H1 (cell line): ENCODE data around the gene RCC1. TPM values are rescaled to one million over a fixed set of nuclear protein-coding genes. Genes with fewer than 3 reads are reported as not detected.

Source experiments
- CTCF ChIA-PET: fragments of 300-600 bp; sonication (Branson Sonifier 250); formaldehyde crosslinking; loops from one replicate; lab custom pipeline; 2021; ENCODE audit not compliant: partially characterized antibody; lab: Charles Lee
- POLR2A ChIA-PET: fragments of 300-600 bp; sonication (Branson Sonifier 250); formaldehyde crosslinking; loops from one replicate; lab custom pipeline; 2021; ENCODE audit warnings: inconsistent platforms; ENCODE audit not compliant: partially characterized antibody; lab: Charles Lee
- DNase-seq, 2 experiments: peaks; one replicate each; pipeline versions ENCODE4 v3.0.0 to v3.0.0-alpha.2; 2010 to 2022; ENCODE audit warnings: low spot score in 2 of 2, low read depth in 1 of 2, mixed read lengths in 1 of 2
- FAIRE-seq: peaks from 2 replicates; lab custom pipeline; 2011; peaks lifted over from hg19 to GRCh38; lab: Jason Lieb, UNC
- H2AFZ ChIP-seq: 2 replicates; pipeline ENCODE4 v1.8.1; 2012; ENCODE audit warnings: low read length, inconsistent platforms
- H2AK5ac ChIP-seq: 2 replicates; pipeline ENCODE4 v1.6.1; 2013; ENCODE audit warnings: low read depth, low read length
- H2BK120ac ChIP-seq: replicated peaks from 2 replicates; pipeline ENCODE3; 2013; ENCODE audit warnings: low read depth, low read length, inconsistent platforms
- H2BK12ac ChIP-seq: 2 replicates; pipeline ENCODE4 v1.6.1; 2013; ENCODE audit warnings: low read depth, low read length
- H2BK15ac ChIP-seq: 2 replicates; pipeline ENCODE4 v1.6.1; 2013; ENCODE audit warnings: low read length
- H2BK20ac ChIP-seq: 2 replicates; pipeline ENCODE4 v1.6.1; 2013; ENCODE audit warnings: low read length
- H2BK5ac ChIP-seq: 2 replicates; pipeline ENCODE4 v1.6.1; 2013; ENCODE audit warnings: low read depth, low read length
- H3K14ac ChIP-seq: 2 replicates; pipeline ENCODE4 v1.6.1; 2013; ENCODE audit warnings: inconsistent platforms; ENCODE audit not compliant: insufficient read length
- H3K18ac ChIP-seq: 2 replicates; pipeline ENCODE4 v1.6.1; 2013; ENCODE audit warnings: low read length; ENCODE audit errors: extremely low read depth
- H3K23ac ChIP-seq: 2 replicates; pipeline ENCODE4 v1.6.1; 2013; ENCODE audit warnings: inconsistent platforms; ENCODE audit not compliant: insufficient read length
- H3K23me2 ChIP-seq: 2 replicates; pipeline ENCODE4 v1.6.1; 2013; ENCODE audit warnings: low read depth, low read length
- H3K27ac ChIP-seq: 2 replicates; pipeline ENCODE4 v1.6.1; 2011; ENCODE audit warnings: low read depth, low read length, inconsistent platforms
- H3K27me3 ChIP-seq, 4 experiments: replicated peaks in 1 of 4; 1 replicate in 1 of 4; 2 replicates in 3 of 4; pipeline versions ENCODE4 v1.6.1 to v1.8.1; 2011 to 2013; ENCODE audit warnings: low read length in 3 of 4, mild to moderate bottlenecking in 3 of 4, inconsistent platforms in 2 of 4, mixed read lengths in 2 of 4, moderate library complexity in 1 of 4; ENCODE audit not compliant: control insufficient read depth in 3 of 4, insufficient read depth in 3 of 4; ENCODE audit errors: extremely low read depth in 1 of 4
- H3K36me3 ChIP-seq, 4 experiments: 2 replicates each; pipeline versions ENCODE4 v1.6.1 to v1.8.1; 2011 to 2013; ENCODE audit warnings: mild to moderate bottlenecking in 4 of 4, low read length in 3 of 4, moderate library complexity in 2 of 4, control low read depth in 1 of 4, inconsistent platforms in 1 of 4; ENCODE audit not compliant: insufficient read depth in 4 of 4, control insufficient read depth in 2 of 4
- H3K4ac ChIP-seq: replicated peaks from 2 replicates; pipeline ENCODE3; 2013; ENCODE audit warnings: low read length, low read depth, mixed read lengths, inconsistent platforms; ENCODE audit not compliant: insufficient read length
- H3K4me1 ChIP-seq, 4 experiments: replicated peaks in 1 of 4; 1 replicate in 1 of 4; 2 replicates in 3 of 4; pipeline versions ENCODE4 v1.6.1 to v1.8.1; 2011 to 2013; ENCODE audit warnings: low read length in 3 of 4, inconsistent platforms in 2 of 4, mixed read lengths in 1 of 4; ENCODE audit not compliant: insufficient read depth in 4 of 4, control insufficient read depth in 3 of 4
- H3K4me2 ChIP-seq, 2 experiments: 2 replicates each; pipeline versions ENCODE4 v1.6.1 to v1.8.1; 2011 to 2013; ENCODE audit warnings: low read depth in 2 of 2, low read length in 2 of 2, control low read depth in 1 of 2, inconsistent platforms in 1 of 2, mild to moderate bottlenecking in 1 of 2; ENCODE audit not compliant: insufficient read depth in 1 of 2
- H3K4me3 ChIP-seq, 4 experiments: fragments of 200-600, 300-600 bp in 1 of 4; sonication (generic), shearing (Covaris generic), sonication (Bioruptor Twin) in 1 of 4; 2 replicates each; pipeline versions ENCODE4 v1.5.1 to v1.8.1; 2011 to 2016; ENCODE audit warnings: low read length in 4 of 4, low read depth in 3 of 4, control low read depth in 2 of 4, inconsistent platforms in 2 of 4, mild to moderate bottlenecking in 2 of 4, mixed read lengths in 1 of 4, moderate library complexity in 1 of 4; ENCODE audit not compliant: insufficient read depth in 2 of 4; ENCODE audit errors: extremely low read depth in 1 of 4
- H3K56ac ChIP-seq: replicated peaks from 2 replicates; pipeline ENCODE3; 2013; ENCODE audit warnings: low read depth, mild to moderate bottlenecking, mixed read lengths, low read length, inconsistent platforms; ENCODE audit not compliant: insufficient read length
- H3K79me1 ChIP-seq: 2 replicates; pipeline ENCODE4 v1.6.1; 2013; ENCODE audit warnings: low read depth, low read length, control low read depth
- H3K79me2 ChIP-seq, 2 experiments: 2 replicates each; pipeline versions ENCODE4 v1.6.1 to v1.8.1; 2012 to 2013; ENCODE audit warnings: low read length in 2 of 2, mild to moderate bottlenecking in 2 of 2, inconsistent platforms in 1 of 2; ENCODE audit not compliant: insufficient read depth in 2 of 2, control insufficient read depth in 1 of 2
- H3K9ac ChIP-seq, 4 experiments: replicated peaks in 1 of 4; 1 replicate in 1 of 4; 2 replicates in 3 of 4; pipeline versions ENCODE4 v1.6.1 to v1.8.1; 2011 to 2013; ENCODE audit warnings: low read depth in 3 of 4, low read length in 3 of 4, control low read depth in 2 of 4, mild to moderate bottlenecking in 2 of 4, moderate library complexity in 2 of 4, inconsistent platforms in 1 of 4; ENCODE audit errors: extremely low read depth in 1 of 4
- H3K9me3 ChIP-seq, 2 experiments: 2 replicates each; pipeline versions ENCODE4 v1.6.1 to v1.8.1; 2012 to 2013; ENCODE audit warnings: mild to moderate bottlenecking in 2 of 2, moderate library complexity in 2 of 2, control low read depth in 1 of 2, inconsistent platforms in 1 of 2, low read depth in 1 of 2, low read length in 1 of 2, mixed read lengths in 1 of 2; ENCODE audit not compliant: insufficient read depth in 2 of 2
- H4K20me1 ChIP-seq, 2 experiments: replicated peaks in 1 of 2; 2 replicates each; pipeline versions ENCODE3 to v1.8.1; 2011 to 2013; ENCODE audit warnings: inconsistent platforms in 2 of 2, low read length in 2 of 2, mild to moderate bottlenecking in 1 of 2; ENCODE audit not compliant: insufficient read depth in 2 of 2, control insufficient read depth in 1 of 2
- H4K5ac ChIP-seq: 2 replicates; pipeline ENCODE4 v1.6.1; 2013; ENCODE audit warnings: low read length, low read depth, mixed read lengths, inconsistent platforms; ENCODE audit not compliant: insufficient read length
- H4K8ac ChIP-seq: 2 replicates; pipeline ENCODE4 v1.8.0; 2013; ENCODE audit warnings: mild to moderate bottlenecking, moderate library complexity, low read length, inconsistent platforms; ENCODE audit not compliant: insufficient read depth; ENCODE audit errors: extremely low read depth
- H4K91ac ChIP-seq: replicated peaks from 2 replicates; pipeline ENCODE3; 2013; ENCODE audit warnings: low read length, mixed read lengths, inconsistent platforms; ENCODE audit not compliant: insufficient read length
- CBX8 ChIP-seq: fragments of 300-800, 300-1000 bp; sonication (generic); IDR thresholded peaks from 2 replicates; pipeline ENCODE4 v1.7.1; 2016; ENCODE audit warnings: low read depth, low read length, borderline replicate concordance
- CHD2 ChIP-seq: IDR thresholded peaks from 2 replicates; pipeline ENCODE4 v1.6.1; 2012; ENCODE audit warnings: low read length, improper control_type of control experiment
- PHF8 ChIP-seq: fragments of 200-600 bp; sonication (generic); conservative IDR thresholded peaks from 2 replicates; pipeline ENCODE4 v1.7.1; 2012; ENCODE audit warnings: low read depth, mild to moderate bottlenecking, inconsistent platforms, low read length, moderate library complexity
- RAD21 ChIP-seq, 2 experiments: IDR thresholded peaks in 1 of 2; conservative IDR thresholded peaks in 1 of 2; 2 replicates each; pipeline ENCODE4 v1.6.1; 2011; ENCODE audit warnings: low read depth in 2 of 2, low read length in 2 of 2, improper control_type of control experiment in 1 of 2, inconsistent platforms in 1 of 2, mild to moderate bottlenecking in 1 of 2, moderate library complexity in 1 of 2
- RFX5 ChIP-seq: IDR thresholded peaks from 2 replicates; pipeline ENCODE4 v1.6.1; 2011; ENCODE audit warnings: low read depth, low read length, improper control_type of control experiment, borderline replicate concordance
- SP4 ChIP-seq: IDR thresholded peaks from 2 replicates; pipeline ENCODE4 v1.6.1; 2012; ENCODE audit warnings: low read length, inconsistent platforms
- SUZ12 ChIP-seq: fragments of 200-600 bp; sonication (generic); IDR thresholded peaks from 2 replicates; pipeline ENCODE4 v1.6.1; 2012; ENCODE audit warnings: mild to moderate bottlenecking, inconsistent platforms, low read length, moderate library complexity, mixed read lengths
- WGBS, 2 experiments: shearing (Covaris generic) in 1 of 2; methylation state at CpG; one replicate each; pipeline versions ENCODE4 v1.1.6 to v1.1.7; 2013 to 2015; ENCODE audit warnings: low lambda C conversion rate in 2 of 2, mixed read lengths in 2 of 2, inconsistent platforms in 1 of 2, low coverage in 1 of 2, missing lambda C conversion rate in 1 of 2; ENCODE audit not compliant: insufficient replicate concordance in 2 of 2, insufficient coverage in 1 of 2, insufficient read length in 1 of 2; ENCODE audit errors: extremely low coverage in 1 of 2, missing lambda C conversion rate in 1 of 2; 5-methylcytosine and 5-hydroxymethylcytosine counted together
- polyA plus RNA-seq, 7 experiments: library from polyadenylated mRNA; depleted of rRNA in 3 of 7; stranded (reverse) in 5 of 7; unstranded in 2 of 7; fragments of >200 nt in 5 of 7; fragments of 200-250 nt in 2 of 7; gene quantifications; 1 replicate in 5 of 7; 2 replicates in 1 of 7; 4 replicates in 1 of 7; pipeline versions ENCODE4 v1.2.1 to v1.2.3, GENCODE V29; 2011 to 2013; ENCODE audit warnings: missing spikeins in 2 of 7, mixed read lengths in 2 of 7
- total RNA-seq: library from RNA; stranded (reverse); fragmentation: NEBNext Ultra II Directional; extraction: Animal tissue kit (Norgen Biotek cat#: 25700); gene quantifications from 2 replicates; pipeline ENCODE4 v1.2.1, GENCODE V29; 2021
- TF ChIP-seq, protein P1 (sequence below): IDR thresholded peaks from 2 replicates; pipeline ENCODE4 v1.6.1; 2012; ENCODE audit warnings: inconsistent platforms
- TF ChIP-seq, protein P2 (sequence below): IDR thresholded peaks from 2 replicates; pipeline ENCODE4 v1.6.1; 2011; ENCODE audit warnings: low read depth, mild to moderate bottlenecking, low read length; ENCODE audit not compliant: insufficient read depth

Gene RCC1
- total and polyA plus RNA-seq, 2 of the 8 experiments (the other 6 are each of a cell fraction or from before 2014, with no cell fraction given): 48.5 to 98.4 TPM

DNA sequence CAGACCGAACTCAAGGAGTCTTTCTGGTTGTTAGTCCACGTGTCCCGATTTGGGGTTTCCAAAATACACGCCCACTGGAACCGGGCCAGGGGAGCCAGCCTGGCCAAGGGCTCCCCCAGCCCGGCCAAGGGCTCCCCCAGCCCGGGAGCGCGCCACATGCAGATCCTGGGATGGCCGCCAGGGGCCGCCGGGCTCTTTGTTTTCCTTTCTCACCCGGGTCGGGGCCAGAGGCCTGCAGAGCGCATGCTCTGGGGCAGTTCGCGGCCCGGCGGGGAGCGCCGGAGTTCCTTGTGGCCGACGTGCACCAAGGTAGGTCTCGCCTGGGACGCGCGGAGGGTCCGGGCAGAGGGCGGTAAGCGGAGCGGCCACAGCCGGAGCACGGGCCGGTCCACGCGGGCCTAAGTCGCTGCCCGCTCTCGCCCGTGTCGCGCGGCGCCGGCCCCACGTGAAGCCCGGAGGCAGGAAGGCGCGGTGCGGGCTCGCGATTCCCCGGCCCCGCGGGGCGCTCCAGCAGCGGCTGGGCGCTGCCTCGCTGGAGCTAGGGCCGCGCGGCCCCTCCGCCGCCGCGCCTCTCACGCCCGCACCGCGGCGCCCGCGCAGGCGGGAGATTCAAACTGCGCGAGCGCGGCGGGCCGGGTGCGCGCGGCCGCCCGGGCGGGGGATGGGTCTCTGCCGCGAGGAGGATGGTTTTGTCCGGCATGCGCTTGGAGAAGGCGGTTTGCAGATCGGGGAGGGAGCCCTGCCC lies 12.3 kb downstream of the RCC1 start:
- 0% methylated on average over 63 of the region's 92 CpGs; no CpG with 5 or more reads in 1 of the 2 experiments for WGBS, 2 experiments
- Histone ChIP-seq H2BK20ac (no peak overlapping the region), H3K27me3 (no peaks in the 10 kb centered on the region), H4K5ac (peak overlapping the region; percentile 84), H3K9me3 (no peaks in the 10 kb centered on the region), H2BK15ac (no peak overlapping the region), H2AK5ac (peak overlapping the region; percentile 98; the same call in 1 of the 2 replicates), H3K56ac (peak overlapping the region; percentile 90), H3K4me2 (peak overlapping the region; percentile 97 to 99), H3K27ac (peak overlapping the region; percentile 95), H4K8ac (peak overlapping the region; percentile 98; the same call in 1 of the 2 replicates), H2BK120ac (no peak overlapping the region), H2BK5ac (peak overlapping the region; percentile 96), H3K4ac (peak overlapping the region; percentile 94), H2AFZ (0 out of 2 replicates have a peak overlapping the region, but pooled peaks have one; percentile 3), H4K91ac (peak overlapping the region; percentile 95), H2BK12ac (no peak overlapping the region), H3K14ac (no peak overlapping the region), H3K79me2 (peaks cover 14 to 39% of the 10 kb centered on the region in 2 experiments; a peak in 3 of 4 replicates), H3K23me2 (peaks cover 6% of the 10 kb centered on the region), H3K18ac (peak overlapping the region; percentile 99), H3K23ac (no peak overlapping the region), H3K4me1 (peaks cover 7 to 16% (median 11%) of the 10 kb centered on the region in 4 experiments), H4K20me1 (peaks cover 3 to 7% of the 10 kb centered on the region in 2 experiments), H3K4me3 (peak overlapping the region; percentile 66 to 83 (median 78)), H3K36me3 (peaks cover 0 to 8% (median 0%) of the 10 kb centered on the region in 4 experiments; a peak in 2 of 8 replicates), H3K9ac (peak overlapping the region; percentile 81 to 100 (median 97)), H3K79me1 (peaks cover 10% of the 10 kb centered on the region)
- ChIA-PET CTCF (interaction anchor here (0.6 to 8.0 kb wide), 19 partner anchors 8 to 1712 kb away, joined by 3 to 59 read pairs (median 4); partner anchors contain the start of gene TRNAU1AP), POLR2A (interaction anchor here (0.6 to 31.3 kb wide), 19 partner anchors 9 to 281 kb away, joined by 3 to 660 read pairs (median 4); partner anchors contain the start of genes RAB42, RCC1, TAF12 and TRNAU1AP)
- DNase-seq (peak in 1 of 2 experiments; percentile 98), FAIRE-seq (no peak)
- TF ChIP-seq RAD21 (IDR thresholded peaks at IDR 0.05 in 1 of 2, conservative IDR thresholded peaks at IDR 0.05 in 1 of 2; ENCODE audit: low read depth in 2 of 2, low read length in 2 of 2): peak; percentile 75 to 87
- no peak for TF ChIP-seq SUZ12
- TF ChIP-seq, protein P1, sequence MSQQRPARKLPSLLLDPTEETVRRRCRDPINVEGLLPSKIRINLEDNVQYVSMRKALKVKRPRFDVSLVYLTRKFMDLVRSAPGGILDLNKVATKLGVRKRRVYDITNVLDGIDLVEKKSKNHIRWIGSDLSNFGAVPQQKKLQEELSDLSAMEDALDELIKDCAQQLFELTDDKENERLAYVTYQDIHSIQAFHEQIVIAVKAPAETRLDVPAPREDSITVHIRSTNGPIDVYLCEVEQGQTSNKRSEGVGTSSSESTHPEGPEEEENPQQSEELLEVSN: 0 out of 2 replicates have a peak, but pooled peaks have one; percentile 32
- TF ChIP-seq CBX8: no peak
- no peak for TF ChIP-seq RFX5
- TF ChIP-seq, protein P2, sequence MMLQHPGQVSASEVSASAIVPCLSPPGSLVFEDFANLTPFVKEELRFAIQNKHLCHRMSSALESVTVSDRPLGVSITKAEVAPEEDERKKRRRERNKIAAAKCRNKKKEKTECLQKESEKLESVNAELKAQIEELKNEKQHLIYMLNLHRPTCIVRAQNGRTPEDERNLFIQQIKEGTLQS: 0 out of 2 replicates have a peak, but pooled peaks have one; percentile 11
- TF ChIP-seq SP4: peak; percentile 55; the same call in 1 of the 2 replicates
- peak; percentile 97 for TF ChIP-seq PHF8
- peak; percentile 4; the same call in 1 of the 2 replicates for TF ChIP-seq CHD2
